HG03039 (cell line): ENCODE results near the gene ADH5.
"Not testable (repeated sequence)": the region's sequence is repeated elsewhere in the genome, so short reads cannot be mapped to it uniquely, and the experiment has no call there.

Source experiments
- ATAC-seq: cut with Tn5 transposase; IDR thresholded peaks from one replicate; pipeline ENCODE4 v1.9.1; 2021; ENCODE audit warnings: mild to moderate bottlenecking, moderate library complexity; ENCODE audit not compliant: unreplicated experiment

Gene ADH5

GRCh38 chr4:99088481-99089365 is at the start of gene ADH5:
Gene ADH5, minus strand, starts transcription at chr4:99088788. Its CDS starts 88 bp downstream, at chr4:99088700.
- ATAC-seq: peak; percentile 90

DNA sequence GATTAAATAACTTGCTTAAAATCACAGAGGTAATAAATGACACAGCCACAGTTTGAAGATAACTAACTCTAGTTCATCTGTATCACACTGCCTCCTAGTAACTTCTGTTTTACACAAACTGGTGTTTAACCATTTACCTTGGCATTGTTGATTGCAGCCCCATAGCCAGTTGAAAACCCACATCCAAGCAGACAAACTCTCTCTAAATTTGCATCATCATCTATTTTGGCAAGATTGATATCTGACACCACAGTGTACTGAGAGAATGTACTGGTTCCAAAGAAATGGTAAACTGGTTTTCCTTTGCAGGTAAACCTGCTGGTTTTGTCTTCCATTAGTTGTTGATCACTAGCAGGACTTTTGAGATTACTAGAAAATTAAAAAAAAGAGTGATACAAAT is 47.7 kb upstream of the ADH5 start:
- ATAC-seq: no peak

GRCh38 chr4:99135541-99136162 is 47.1 kb upstream of the ADH5 start:
- no peak for ATAC-seq

DNA sequence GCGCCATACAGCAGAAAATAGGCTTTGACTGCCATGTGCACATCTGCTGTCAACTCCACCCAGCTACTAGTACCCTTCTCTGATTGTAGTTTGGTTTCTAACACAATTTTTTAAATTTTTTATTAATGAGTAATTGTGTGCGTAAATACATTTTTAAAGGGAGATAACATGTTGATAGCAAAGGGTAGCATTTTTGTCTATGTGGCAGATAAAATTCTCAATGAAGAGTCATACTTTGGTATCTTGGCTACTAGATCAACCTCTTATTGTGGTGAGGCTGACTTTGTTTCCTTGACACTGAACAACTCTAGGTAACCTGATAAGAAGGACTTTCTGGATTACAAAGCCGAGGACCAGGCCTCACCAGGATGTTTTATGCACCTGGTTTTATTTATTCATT is 46.0 kb upstream of the ADH5 start:
- ATAC-seq: no peak

- no peak for ATAC-seq
Measured at GRCh38 chr4:99131378-99131777, 42.8 kb upstream of the ADH5 start.

- no peak for ATAC-seq
Measured at GRCh38 chr4:99126376-99126775, 37.8 kb upstream of the ADH5 start.

- no peak for ATAC-seq
Measured at GRCh38 chr4:99121008-99121407, 32.4 kb upstream of the ADH5 start.

- ATAC-seq: no peak
Measured at GRCh38 chr4:99120501-99120900, 31.9 kb upstream of the ADH5 start.

- no peak for ATAC-seq
Measured at GRCh38 chr4:99117876-99118693, 29.5 kb upstream of the ADH5 start.

- not testable (repeated sequence) for ATAC-seq
Measured at GRCh38 chr4:99117122-99117841, 28.7 kb upstream of the ADH5 start.

DNA sequence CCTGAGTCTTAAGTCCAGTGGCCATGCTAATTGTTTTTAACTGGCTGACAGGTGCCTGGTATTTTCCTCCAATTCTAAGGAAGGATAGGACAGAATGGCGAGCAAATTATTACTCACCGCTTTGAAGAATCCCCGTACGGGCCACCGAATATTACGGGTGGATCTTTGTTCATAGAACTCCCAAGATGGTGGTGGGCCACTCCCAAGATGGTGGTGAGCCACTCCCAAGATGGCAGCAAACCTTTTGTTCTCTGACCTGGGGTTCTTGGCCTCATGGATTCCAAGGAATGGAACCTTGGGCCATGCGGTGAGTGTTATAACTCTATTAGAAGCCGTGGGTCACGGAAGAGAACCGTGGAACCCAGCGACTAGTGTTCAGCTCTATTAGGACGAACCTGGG is 20.7 kb upstream of the ADH5 start:
- not testable (repeated sequence) for ATAC-seq

GRCh38 chr4:99104153-99104552 is 15.6 kb upstream of the ADH5 start:
- ATAC-seq: no peak

- ATAC-seq: no peak
Measured at GRCh38 chr4:99103166-99103565, 14.6 kb upstream of the ADH5 start.

GRCh38 chr4:99102634-99103033 is 14.0 kb upstream of the ADH5 start:
- no peak for ATAC-seq

GRCh38 chr4:99100876-99101275 is 12.3 kb upstream of the ADH5 start:
- no peak for ATAC-seq

DNA sequence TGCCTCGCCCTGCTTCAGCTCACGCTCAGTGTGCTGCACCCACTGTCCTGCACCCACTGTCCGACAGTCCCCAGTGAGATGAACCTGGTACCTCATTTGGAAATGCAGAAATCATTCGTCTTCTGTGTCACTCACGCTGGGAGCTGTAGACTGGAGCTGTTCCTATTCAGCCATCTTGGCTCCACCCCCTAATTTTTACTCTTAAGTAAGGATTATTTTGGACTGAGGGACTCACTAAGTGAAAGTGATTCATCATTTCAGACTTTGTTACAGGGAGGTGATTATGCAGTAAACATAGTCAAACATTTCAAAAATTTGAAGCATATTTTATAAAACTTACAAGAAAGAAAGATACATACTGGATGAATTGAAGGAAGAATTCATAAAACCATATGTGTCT is 11.2 kb upstream of the ADH5 start:
- not testable (repeated sequence) for ATAC-seq

- no peak for ATAC-seq
Measured at GRCh38 chr4:99099311-99099710, 10.7 kb upstream of the ADH5 start.

GRCh38 chr4:99091841-99092240 is 3.3 kb upstream of the ADH5 start:
- not testable (repeated sequence) for ATAC-seq

GRCh38 chr4:99091216-99091575 is 2.6 kb upstream of the ADH5 start:
- ATAC-seq: no peak

DNA sequence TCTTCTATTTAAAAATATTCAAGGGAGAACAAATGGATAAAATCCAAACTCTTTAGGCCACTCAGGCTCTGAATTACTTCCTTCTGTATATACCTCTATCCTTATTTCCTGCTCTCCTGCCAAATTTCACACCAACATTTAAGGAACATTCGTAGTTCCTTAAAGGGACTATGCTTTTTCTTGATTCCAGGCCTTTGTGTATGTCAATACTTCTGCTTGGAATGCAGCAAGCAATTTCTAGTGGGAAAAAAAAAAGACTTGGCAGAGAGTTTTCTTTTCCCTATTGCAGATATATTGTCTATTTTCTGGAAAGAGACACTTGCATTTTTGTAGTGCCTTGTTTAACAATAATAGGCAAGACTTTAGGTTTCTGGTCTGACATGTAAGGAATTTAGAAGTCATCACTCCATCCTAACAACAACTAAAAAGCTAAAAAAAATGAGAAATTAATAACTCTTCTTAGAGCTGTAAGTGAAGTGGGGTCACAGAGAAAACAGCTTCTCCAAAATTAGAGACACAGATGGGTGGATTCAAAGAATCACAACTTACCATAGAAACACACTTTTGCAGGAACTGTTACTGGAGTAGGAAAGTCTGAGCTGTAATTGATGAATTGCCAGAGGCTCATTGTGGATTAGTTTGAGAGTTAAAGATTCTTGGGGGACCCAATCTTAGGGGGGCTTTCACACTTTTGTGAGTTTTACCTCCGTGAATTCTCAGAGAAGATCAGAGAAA is 2.1 kb upstream of the ADH5 start:
- ATAC-seq: no peak
